Calu3 (cell line): ENCODE data around the gene NPTX1. TPM values are rescaled to one million over a fixed set of nuclear protein-coding genes. Genes with fewer than 3 reads are reported as not detected.

Source experiments
- BruUV-seq: library from RNA; stranded (reverse); fragments of 400-500 nt; replicated peaks from 2 replicates; lab custom pipeline; 2021; lab: Mats Ljungman, UMichigan
- CTCF ChIA-PET: fragments of 300-600 bp; sonication (Branson Sonifier 250); formaldehyde crosslinking; loops from one replicate; lab custom pipeline; 2022; ENCODE audit warnings: antibody characterized with exemption; lab: Charles Lee
- DNase-seq: peaks from one replicate; pipeline ENCODE4 v3.0.0; 2022
- H3K27ac Mint-ChIP-seq: one replicate; pipeline ENCODE4 v1.8.0; 2022; ENCODE audit warnings: mixed read lengths; ENCODE audit not compliant: unreplicated experiment
- H3K27me3 Mint-ChIP-seq: one replicate; pipeline ENCODE4 v1.8.0; 2022; ENCODE audit warnings: mixed read lengths; ENCODE audit not compliant: unreplicated experiment
- H3K36me3 Mint-ChIP-seq: one replicate; pipeline ENCODE4 v1.8.0; 2022; ENCODE audit warnings: mild to moderate bottlenecking, moderate library complexity, mixed read lengths; ENCODE audit not compliant: insufficient read depth, unreplicated experiment
- H3K4me1 Mint-ChIP-seq: one replicate; pipeline ENCODE4 v1.8.0; 2022; ENCODE audit warnings: mild to moderate bottlenecking, low read depth, mixed read lengths; ENCODE audit not compliant: unreplicated experiment
- H3K4me3 Mint-ChIP-seq: one replicate; pipeline ENCODE4 v1.8.0; 2022; ENCODE audit warnings: mild to moderate bottlenecking, low read depth, moderate library complexity, mixed read lengths; ENCODE audit not compliant: unreplicated experiment
- H3K9me3 Mint-ChIP-seq: one replicate; pipeline ENCODE4 v1.8.0; 2022; ENCODE audit warnings: low read depth, mixed read lengths; ENCODE audit not compliant: unreplicated experiment
- intact Hi-C: fragments of 100-400 bp; cut with micrococcal nuclease; formaldehyde crosslinking; loops from one replicate; pipeline ENCODE4 v1.10.0; 2022; ENCODE audit not compliant: unreplicated experiment
- total RNA-seq: library from RNA; stranded (reverse); gene quantifications from 2 replicates; pipeline ENCODE4 v1.2.3, GENCODE V29; 2022
- TF ChIP-seq, protein P1 (sequence below): fragments of 200-600 bp; IDR thresholded peaks from one replicate; pipeline ENCODE4 v1.8.0; 2022; ENCODE audit warnings: antibody characterized with exemption; ENCODE audit not compliant: unreplicated experiment

Gene NPTX1
- total RNA-seq, 1 experiment from 2014 or later: 0.21 TPM

DNA sequence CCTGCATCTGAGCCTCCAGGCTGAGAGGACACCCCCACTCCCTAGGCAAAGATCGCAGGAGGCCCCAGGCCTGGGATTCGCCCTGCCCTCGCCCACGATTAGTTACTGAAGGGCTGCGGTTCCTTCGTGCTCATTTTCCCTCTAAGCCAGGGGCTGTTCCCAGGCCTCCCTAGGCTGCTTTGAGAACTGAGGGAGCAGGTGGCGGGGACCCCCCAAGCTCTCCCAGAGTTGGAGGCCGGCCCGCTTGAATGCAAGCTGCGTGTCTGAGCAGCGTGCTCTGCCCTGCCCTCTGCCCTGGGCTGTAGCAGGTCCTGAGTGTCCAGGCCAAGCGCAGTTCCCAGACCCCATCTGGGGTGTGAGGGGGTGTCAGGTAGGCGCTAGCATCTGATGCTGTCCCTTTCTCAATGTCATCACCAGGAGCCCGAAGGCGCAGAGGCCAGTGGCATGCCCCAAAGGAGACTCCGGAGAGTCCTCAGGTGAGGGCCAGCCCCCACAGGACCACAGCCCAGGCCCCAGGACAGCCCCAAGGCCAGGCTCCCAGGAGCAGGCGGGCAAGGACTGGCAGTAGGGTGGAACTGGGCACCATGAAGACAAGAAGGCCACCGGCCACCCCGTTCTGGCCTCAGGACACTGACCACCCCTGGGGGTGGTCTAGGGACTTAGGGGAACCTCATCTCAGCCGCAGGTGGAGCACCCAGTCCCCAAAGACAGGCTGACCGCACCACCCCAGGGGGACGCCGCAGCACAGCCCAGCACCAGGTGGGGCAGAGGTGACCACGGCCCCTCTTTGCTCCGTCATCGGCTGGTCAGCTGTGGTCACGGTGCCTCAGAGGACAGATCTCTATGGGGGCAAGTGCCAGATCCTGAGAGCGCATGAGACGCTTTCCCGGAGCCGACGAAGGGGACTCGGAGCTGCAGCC lies 46.8 kb downstream of the NPTX1 start:
- no TSS peak for BruUV-seq
- H3K4me1 Mint-ChIP-seq: no peaks in the 10 kb centered on the region
- TF ChIP-seq, protein P1, sequence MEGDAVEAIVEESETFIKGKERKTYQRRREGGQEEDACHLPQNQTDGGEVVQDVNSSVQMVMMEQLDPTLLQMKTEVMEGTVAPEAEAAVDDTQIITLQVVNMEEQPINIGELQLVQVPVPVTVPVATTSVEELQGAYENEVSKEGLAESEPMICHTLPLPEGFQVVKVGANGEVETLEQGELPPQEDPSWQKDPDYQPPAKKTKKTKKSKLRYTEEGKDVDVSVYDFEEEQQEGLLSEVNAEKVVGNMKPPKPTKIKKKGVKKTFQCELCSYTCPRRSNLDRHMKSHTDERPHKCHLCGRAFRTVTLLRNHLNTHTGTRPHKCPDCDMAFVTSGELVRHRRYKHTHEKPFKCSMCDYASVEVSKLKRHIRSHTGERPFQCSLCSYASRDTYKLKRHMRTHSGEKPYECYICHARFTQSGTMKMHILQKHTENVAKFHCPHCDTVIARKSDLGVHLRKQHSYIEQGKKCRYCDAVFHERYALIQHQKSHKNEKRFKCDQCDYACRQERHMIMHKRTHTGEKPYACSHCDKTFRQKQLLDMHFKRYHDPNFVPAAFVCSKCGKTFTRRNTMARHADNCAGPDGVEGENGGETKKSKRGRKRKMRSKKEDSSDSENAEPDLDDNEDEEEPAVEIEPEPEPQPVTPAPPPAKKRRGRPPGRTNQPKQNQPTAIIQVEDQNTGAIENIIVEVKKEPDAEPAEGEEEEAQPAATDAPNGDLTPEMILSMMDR: no peak
- intact Hi-C loops: no loop called here
- H3K9me3 Mint-ChIP-seq: no peaks in the 10 kb centered on the region
- no peak for DNase-seq
- CTCF ChIA-PET: no interaction called here
- peaks cover 11% of the 10 kb centered on the region for H3K36me3 Mint-ChIP-seq
- no peak overlapping the region for H3K4me3 Mint-ChIP-seq
- no peaks in the 10 kb centered on the region for H3K27me3 Mint-ChIP-seq
- no peak overlapping the region for H3K27ac Mint-ChIP-seq

DNA sequence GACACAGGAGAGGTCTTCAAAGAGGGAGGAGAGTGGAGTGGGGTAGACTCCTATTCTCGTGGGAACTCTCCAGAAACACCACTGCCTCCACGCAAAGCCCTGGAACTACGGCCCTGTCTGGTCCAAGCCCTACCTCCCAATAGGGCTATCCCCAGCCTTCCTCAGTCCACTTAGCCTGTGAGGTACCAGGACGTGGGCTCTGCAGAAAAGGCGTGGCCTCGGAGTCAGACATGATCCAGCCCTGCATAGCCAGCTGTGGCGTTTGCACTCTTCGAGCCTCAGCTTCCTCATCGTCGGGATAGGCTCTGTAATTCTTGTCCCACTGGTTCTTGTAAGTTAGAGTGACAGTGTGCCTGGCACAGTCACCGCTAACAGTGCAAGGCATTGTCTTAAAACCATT lies 47.6 kb downstream of the NPTX1 start:
- intact Hi-C loops: no loop called here
- Mint-ChIP-seq H3K4me1 (no peaks in the 10 kb centered on the region), H3K4me3 (no peak overlapping the region), H3K36me3 (peaks cover 15% of the 10 kb centered on the region), H3K27me3 (no peaks in the 10 kb centered on the region), H3K27ac (no peak overlapping the region), H3K9me3 (no peaks in the 10 kb centered on the region)
- CTCF ChIA-PET: no interaction called here
- DNase-seq: no peak
- TF ChIP-seq, protein P1: no peak
- BruUV-seq: no TSS peak

DNA sequence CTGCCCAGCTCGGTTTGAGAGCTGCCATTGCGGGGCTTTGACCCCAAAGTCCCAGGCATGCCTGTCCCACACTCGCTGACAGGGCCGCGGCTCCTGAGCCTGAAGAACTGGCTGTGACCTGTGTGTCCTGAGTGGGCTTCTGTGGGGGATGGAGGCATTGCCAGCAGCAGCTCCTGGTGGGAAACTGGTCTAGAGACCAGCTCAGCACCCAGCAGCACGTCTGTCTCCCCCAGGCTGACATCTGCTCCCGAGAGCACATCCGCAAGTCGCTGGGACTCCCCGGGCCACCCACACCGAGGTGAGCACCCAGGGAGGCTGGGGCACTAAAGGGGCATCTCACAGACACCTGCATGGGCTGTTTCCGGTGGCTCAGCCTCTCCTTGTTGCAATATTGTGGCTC lies 48.0 kb downstream of the NPTX1 start:
- Mint-ChIP-seq H3K4me1 (no peaks in the 10 kb centered on the region), H3K36me3 (peaks cover 15% of the 10 kb centered on the region), H3K4me3 (no peak overlapping the region), H3K27me3 (no peaks in the 10 kb centered on the region), H3K27ac (no peak overlapping the region), H3K9me3 (no peaks in the 10 kb centered on the region)
- TF ChIP-seq, protein P1: no peak
- intact Hi-C loops: no loop called here
- BruUV-seq: no TSS peak
- DNase-seq: no peak
- CTCF ChIA-PET: no interaction called here

DNA sequence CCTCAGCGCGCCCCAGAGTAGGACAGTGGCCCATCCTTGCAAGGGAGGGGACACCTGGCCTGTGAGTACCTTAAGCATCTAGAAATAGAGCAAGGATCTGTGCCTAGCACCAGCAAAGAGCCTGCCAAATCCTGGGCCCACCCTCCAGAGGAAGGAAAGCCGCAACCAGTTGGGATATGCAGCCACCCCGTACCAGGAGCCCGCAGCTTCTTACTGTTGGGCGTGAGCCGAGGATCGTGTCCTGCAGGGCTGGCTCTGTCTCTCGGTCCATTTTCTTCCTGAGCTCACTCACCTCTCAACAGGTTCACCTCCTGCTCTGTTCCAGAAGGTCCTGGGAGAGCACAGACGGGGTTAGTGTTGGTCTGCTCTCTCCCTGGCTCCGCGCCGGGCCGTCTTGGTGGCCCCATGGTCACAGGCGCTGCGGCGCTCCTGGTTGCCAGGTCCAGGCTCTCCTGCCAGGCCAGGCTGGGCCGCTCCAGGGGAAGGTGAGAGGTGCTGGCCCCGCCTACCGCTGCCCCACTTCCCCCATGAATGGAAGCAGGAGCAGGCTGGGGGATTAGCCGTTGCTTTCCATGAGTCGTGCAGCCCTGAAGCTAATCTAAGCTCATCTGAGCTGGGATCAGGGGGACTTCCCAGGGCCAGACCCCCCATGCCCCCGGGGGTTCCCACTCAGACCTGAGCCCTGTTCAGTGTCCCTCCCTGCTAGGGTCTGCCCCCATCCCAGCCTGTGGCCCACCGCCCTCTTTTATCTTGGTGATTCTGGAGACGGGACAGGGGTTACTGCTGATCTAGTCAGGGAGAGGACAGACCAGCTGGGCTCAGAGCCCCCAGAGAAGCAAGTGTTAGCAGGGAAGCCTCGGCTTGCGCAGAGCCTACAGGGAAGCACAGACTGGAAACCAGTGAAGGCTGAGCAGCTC lies 48.8 kb downstream of the NPTX1 start:
- intact Hi-C loops: loop anchor here (2.0 kb wide), 2 partner anchors 147 to 553 kb away; no protein-coding TSS in a partner anchor
- no peak for DNase-seq
- CTCF ChIA-PET: interaction anchor here (0.5 to 1.1 kb wide), 9 partner anchors 12 to 561 kb away, joined by 3 to 11 read pairs (median 4); no protein-coding TSS in a partner anchor
- Mint-ChIP-seq H3K9me3 (no peaks in the 10 kb centered on the region), H3K27me3 (no peaks in the 10 kb centered on the region), H3K4me3 (no peak overlapping the region), H3K4me1 (no peaks in the 10 kb centered on the region), H3K27ac (no peak overlapping the region), H3K36me3 (peaks cover 15% of the 10 kb centered on the region)
- no TSS peak for BruUV-seq
- TF ChIP-seq, protein P1: no peak
